HCT116 (cell line): ENCODE results near the gene PTS.

Experiments used
- CTCF ChIP-seq, 3 experiments: fragments of 200-600 bp in 1 of 3; sonication (generic) in 1 of 3; IDR thresholded peaks in 2 of 3; conservative IDR thresholded peaks in 1 of 3; 2 replicates each; pipeline ENCODE4 v1.5.1; 2012 to 2017; ENCODE audit warnings: low read depth in 2 of 3, low read length in 2 of 3, antibody characterized with exemption in 1 of 3, borderline replicate concordance in 1 of 3, control low read depth in 1 of 3, mild to moderate bottlenecking in 1 of 3, mixed read lengths in 1 of 3, mixed run types in 1 of 3, moderate library complexity in 1 of 3; ENCODE audit not compliant: insufficient read depth in 1 of 3
- EZH2 ChIP-seq: fragments of 200-600 bp; sonication (generic); IDR thresholded peaks from 2 replicates; pipeline ENCODE4 v1.6.1; 2017; ENCODE audit warnings: antibody characterized with exemption, mixed run types
- JUND ChIP-seq: IDR thresholded peaks from 2 replicates; pipeline ENCODE4 v1.6.1; 2012
- RAD21 ChIP-seq: IDR thresholded peaks from 2 replicates; pipeline ENCODE4 v1.6.1; 2012; ENCODE audit warnings: low read depth, mild to moderate bottlenecking

DNA sequence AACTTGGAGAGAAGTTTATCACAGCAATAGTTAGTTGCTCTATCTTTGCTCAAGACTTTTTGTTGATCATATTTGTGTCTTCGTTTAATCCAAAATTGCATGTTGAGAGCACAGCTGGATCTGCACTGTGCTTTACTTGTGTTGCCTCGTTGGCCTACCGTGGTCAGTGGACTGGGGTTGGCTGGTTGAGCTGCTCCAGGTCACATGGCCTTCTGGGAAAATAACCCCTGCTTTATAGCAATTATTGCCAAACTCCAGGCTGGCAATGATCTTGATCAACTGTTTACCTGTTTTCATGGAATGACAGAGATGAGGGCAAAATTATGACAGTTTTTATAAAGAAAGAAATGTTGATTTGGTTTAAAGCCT is 40.2 kb downstream of the PTS start:
- TF ChIP-seq RAD21 (no peak), CTCF (IDR thresholded peaks at IDR 0.05 in 2 of 3, conservative IDR thresholded peaks at IDR 0.05 in 1 of 3; ENCODE audit: borderline replicate concordance in 1 of 3, insufficient read depth in 1 of 3, low read depth in 2 of 3, low read length in 2 of 3) (no peak), JUND (no peak), EZH2 (no peak)
